HG02981 (cell line): ENCODE measurements around the gene UBE2G1.
"Not testable (repeated sequence)": the region's sequence is repeated elsewhere in the genome, so short reads cannot be mapped to it uniquely, and the experiment has no call there.

ENCODE experiments used
- ATAC-seq: cut with Tn5 transposase; IDR thresholded peaks from one replicate; pipeline ENCODE4 v1.9.1; 2021; ENCODE audit warnings: mild to moderate bottlenecking, moderate library complexity; ENCODE audit not compliant: unreplicated experiment

Gene UBE2G1

DNA sequence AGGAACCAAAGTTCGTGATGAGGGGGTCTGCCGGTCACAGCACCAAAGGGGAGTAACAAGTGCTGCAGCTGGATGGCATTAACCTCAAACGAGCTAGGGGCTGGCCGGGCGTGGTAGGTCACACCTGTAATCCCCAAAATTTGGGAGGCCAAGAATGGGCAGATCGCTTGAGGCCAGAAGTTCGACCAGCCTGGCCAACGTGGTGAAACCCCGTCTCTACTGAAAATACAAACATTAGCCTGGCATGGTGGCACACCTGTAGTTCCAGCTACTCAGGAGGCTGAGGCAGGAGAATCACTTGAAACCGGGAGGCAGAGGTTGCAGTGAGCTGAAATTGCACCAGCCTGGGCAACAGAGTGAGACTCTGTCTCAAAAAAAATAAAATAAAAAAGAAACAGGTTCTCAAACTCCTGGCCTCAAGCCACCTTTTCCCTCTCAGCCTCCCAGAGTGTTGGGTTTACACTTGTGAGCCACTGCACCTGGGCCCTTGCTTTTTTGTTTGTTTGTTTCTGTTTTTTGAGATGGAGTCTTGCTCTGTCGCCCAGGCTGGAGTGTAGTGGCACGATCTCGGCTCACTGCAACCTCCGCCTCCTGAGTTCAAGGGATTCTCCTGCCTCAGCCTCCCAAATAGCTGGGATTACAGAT lies 9.4 kb upstream of the UBE2G1 start:
- not testable (repeated sequence) for ATAC-seq

DNA sequence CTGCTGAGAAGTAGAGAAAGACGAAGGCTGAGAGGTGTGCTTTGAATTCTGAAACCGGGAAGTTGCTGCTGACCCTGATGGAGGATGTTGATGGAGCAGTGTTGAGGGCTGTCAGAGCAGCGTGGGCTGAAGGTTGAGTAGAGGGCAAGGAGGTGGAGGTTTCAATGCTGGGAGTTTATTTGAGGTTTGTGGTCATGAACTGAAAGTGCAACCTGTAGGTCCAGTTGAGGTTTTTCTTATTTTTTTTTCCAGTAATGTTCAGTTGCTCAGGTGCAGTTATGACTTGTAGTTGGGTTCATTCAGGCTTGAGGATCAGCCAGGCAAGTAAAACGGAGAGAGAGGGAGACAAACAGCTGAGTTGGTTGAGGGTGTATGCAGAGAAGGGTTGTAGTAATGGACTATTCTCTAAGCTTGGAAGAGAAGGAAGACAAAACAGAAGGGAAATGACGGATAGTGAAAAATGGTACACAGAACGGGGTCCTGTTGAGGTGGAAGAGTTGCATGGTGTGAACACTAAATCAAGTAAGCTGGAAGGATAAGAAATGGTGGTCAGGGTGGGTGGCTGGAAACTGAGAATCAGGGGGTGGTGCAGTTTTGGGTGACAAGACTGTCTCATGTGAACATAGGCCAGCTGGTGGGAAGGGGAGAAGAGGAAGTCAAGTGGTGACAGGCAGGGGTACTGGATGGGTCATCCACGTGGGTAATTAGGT lies 8.7 kb upstream of the UBE2G1 start:
- ATAC-seq = peak; percentile 64

DNA sequence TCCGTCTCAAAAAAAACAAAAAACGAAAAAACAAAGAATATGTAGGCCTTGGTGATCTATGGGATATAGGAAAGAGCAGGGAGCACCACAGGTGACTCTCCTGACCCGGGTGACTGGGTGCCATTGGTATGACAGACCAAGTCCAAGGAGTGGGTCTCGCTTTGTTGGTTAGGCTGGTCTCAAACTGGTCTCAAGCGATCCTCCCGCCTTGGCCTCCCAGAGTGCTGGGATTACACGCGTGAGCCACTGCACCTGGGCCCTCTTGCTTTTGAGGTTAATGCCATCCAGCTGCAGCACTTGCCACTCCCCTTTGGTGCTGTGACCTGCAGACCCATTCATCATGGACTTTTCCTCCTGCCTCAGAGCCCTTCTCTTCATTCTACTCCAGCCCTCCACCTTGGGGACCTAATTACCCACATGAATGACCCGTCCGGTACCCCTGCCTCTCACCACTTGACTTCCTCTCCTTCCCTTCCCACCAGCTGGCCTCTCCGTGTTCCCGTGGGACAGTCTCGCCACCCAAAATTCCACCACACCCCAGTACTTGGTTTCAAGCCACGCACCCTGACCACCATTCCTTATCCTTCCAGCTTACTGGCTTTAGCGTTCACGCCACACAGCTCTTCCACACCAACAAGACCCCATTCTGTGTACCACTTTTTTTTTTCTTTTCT lies 3.2 kb upstream of the UBE2G1 start:
- no peak for ATAC-seq

DNA sequence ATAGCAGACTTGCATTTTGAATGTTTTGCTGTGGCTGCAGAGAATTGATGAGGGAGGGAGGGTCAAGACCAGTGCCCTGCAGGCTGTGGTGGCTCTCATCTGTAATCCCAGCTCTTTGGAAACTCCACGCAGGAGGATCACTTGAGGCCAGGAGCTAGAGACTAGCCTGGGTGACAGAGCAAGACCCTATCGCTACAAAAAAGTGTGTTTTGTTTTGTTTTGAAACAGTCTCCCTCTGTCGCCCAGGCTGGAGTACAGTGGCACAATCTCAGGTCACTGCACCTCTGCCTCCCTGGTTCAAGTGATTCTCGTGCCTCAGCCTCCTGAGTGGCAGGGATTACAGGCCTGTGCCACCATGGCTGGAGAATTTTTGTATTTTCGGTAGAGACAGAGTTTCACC lies 1.9 kb upstream of the UBE2G1 start:
- no peak for ATAC-seq

DNA sequence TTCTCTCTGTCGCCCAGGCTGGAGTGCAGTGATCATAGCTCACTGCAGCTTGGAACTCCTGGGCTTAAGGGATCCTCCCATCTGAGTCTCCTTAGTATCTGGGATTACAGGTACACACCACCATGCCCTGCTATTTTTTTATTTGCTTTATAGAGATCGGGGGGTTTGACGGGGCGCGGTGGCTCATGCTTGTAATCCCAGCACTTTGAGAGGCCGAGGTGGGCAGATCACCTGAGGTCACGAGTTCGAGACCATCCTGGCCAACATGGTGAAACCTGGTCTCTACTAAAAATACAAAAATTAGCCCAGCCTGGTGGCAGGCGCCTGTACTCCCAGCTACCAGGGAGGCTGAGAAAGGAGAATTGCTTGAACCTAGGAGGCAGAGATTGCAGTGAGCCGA lies 702 bp upstream of the UBE2G1 start:
- ATAC-seq = not testable (repeated sequence)

DNA sequence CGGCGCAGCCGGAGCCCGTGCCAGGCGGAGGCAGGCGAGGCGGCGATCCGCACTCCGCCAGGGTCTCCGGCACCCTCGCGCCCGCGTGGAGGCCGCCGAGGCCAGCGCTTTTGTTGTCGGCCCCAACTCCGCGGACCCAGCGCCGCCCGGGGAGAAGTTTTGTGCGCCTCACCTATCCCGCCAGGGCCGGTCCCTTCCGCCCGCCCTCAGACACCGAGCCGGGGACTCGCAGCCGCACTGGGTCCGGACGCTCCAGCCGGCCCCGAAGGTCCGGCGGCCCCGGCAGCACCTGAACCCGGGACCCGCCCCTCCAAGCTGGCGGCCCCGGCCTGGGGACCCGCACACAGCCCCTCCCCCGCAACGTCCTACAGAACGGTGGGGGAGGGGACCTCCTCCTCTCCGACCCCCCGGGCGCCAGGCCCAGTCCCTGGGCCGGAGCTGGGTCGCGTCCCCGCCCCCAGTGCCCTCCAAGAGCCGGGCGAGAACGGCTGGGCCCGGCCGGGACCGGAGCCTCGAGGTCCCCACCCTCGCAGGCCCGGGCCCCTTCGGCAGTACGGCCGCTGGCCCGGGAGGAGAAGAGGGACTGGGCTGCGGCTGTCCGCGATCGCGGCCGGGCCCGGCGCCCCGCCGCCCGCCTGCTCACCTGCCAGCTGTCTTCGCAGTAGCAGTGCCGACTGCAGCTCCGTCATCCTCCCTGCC lies 698 bp downstream of the UBE2G1 start:
- ATAC-seq = peak; percentile 14

DNA sequence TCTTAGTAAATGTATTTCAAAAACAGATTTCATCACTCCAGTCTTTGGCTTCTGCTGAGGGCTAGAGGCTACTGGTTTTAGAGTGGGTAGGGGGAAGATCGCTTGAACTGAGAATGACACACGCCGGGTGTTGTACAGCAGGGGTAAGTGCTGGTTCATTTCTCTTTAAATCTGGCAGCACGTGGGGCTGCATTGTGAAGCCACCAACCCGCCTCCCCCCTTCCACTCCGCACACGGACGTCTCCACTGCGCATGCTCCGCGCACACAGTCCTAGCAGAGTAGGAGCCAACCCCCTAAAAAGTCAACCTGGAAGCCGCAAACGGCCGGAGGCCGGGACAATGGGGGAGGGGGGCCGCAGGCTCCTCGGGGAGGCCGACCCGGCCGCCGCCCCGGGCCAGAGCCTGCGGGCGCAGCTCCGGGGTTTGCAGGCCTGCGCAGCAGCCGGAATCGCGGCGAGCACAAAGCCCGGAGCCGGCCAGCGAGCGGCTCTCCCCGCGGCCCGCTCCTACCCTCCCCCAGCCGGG lies 1.3 kb downstream of the UBE2G1 start:
- ATAC-seq = peak; percentile 43

DNA sequence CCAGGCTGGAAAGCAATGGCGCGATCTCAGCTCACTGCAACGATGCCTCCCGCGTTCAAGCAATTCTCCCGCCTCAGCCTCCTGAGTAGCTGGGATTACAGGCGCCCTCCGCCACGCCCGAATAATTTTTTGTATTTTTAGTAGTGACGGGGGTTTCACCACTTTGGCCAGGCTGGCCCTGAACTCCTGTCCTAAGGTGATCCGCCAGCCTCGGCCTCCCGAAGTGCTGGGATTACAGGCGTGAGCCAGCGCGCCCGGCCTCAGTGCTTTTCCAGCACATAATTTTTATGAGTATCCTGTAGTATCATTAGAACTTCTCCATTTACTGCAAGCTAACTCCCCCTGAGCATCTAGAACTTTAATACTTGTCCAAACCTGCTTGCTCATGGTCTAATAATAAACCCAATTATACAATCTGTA lies 1.8 kb downstream of the UBE2G1 start:
- ATAC-seq = no peak

DNA sequence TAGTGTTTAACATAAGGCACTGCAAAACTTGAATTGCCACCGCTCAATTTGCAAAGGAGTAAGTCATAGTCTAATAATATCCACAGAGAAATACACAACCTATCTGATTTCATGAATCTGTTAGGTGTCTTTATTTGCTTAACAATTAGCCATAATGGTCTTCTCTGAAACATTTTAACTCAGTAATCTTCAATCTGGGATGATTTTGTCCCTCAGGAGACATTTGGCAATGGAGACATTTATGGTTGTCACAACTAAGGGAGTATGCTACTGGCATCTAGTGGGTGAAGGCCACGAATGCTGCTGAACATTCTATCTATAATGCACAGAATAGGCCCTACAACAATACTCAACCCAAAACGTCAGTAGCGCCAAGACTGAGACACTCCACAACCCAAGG lies 4.3 kb downstream of the UBE2G1 start:
- no peak for ATAC-seq

DNA sequence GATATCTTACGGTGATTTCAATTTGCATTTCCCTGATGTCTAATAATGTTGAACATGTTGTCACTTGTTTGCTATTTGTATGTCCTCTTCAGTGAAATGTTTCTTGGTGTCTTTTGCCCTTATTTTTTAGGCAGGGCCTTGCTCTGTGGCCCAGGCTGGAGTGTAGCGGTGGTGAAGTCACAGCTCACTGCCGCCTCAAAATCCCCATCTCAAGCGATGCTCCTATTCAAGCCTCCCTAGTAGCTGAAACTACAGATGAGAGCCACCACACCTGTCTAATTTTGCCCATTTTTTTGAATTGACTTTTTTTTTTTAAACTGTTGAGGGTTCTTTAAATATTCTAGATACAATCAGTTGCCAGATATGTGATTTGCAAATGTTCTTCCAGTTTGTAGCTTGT lies 8.3 kb downstream of the UBE2G1 start:
- no peak for ATAC-seq

DNA sequence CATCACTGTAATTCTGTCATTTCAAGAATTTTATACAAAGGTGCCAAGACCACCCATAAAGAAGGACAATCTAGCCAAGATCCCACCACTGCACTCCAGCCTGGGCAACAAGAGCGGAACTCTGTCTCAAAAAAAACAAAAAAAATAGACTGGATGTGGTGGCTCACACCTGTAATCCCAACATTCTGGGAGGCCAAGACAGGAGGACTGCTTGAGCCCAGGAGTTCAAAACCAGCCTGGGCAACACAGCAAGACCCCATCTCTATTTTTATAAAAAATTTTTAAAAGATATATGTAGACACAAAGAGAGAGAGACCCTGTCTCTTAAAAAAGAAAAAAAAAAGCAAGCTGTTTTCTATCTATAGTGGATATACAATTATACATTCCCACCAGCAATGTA lies 8.8 kb downstream of the UBE2G1 start:
- no peak for ATAC-seq

DNA sequence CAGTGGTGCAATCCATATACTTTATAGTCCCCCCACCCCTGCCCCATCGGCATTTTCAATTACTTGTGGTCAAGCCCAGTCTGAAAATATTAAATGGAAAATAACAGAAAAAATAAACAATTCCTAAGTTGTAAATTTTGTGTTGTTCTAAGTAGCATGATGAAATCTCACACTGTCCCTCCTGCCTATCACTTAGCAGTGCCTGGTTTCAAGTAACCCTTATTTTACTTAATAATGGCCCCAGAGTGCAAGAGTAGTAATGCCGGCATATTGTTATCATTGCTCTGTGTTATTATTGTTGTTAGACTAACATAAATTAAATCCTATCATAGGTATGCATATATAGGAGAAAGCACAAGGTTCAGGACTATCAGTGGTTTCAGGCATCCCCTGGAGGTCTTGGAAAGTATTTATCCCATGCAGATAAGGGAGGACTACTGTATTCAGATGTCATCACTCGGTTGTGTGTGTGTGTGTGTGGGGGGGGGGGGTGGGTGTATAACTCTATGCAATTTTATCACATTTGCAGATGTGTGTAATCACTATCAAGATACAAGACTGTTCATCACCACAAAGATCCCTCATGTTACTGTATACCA lies 9.3 kb downstream of the UBE2G1 start:
- no peak for ATAC-seq

DNA sequence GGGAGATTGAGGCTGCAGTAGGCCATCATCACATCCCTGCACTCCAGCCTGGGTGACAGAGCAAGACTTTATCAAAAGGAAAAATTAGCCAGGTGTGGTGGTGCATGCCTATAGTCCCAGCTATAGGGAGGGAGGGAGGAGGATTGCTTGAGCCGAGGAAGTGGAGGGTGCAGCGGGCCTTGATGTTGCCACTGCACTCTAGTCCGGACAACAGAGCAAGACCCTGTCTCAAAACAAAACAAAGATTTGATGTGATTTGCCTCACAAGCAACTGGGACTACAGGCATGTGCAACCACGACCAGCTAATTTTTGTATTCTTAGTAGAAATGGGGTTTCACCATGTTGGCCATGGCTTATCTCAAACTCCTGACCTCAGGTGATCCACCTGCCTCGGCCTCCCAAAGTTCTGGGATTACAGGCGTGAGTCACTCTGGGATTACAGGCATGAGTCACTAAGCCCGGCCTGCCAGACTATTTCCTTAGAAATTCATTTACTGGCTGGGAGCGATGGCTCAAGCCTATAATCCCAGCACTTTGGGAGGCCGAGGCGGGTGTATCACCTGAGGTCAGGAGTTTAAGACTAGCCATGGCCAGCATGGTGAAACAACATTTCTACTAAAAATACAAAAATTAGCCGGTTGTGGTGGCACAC lies 11.5 kb downstream of the UBE2G1 start:
- ATAC-seq = no peak

DNA sequence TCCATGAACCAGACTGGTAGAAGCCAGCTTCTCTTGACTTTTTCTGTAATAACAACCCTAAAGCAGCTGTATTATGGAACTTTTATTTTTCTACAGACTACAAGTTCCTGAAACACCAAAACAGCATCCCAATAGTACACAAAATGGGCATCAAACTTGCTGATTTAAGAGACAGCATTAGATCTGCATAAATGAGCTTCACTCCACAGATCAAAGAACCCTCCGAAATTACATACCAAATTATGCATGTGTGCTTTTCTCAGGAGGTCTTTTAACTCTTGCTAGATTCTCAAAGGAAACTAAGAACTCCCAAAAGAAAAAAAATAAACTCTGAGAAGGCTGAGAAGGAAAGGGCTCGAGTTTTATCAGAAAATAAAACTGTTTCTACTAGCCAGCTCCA lies 12.3 kb downstream of the UBE2G1 start:
- no peak for ATAC-seq

DNA sequence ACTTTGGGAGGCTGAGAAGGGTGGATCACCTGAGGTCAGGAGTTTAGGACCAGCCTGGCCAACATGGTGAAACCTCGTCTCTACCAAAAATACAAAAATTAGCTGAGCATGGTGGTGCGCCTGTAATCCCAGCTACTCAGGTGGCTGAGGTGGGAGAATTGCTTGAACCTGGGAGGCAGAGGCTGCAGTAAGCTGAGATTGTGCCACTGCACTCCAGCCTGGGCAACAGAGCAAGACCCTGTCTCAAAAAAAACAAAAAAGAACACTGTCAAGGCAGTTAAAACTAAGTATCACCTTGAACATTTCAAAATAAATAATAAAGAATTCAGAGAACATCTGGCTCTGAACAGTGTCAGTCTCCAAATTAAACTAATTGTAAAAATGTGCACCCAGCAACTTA lies 16.3 kb downstream of the UBE2G1 start:
- not testable (repeated sequence) for ATAC-seq

DNA sequence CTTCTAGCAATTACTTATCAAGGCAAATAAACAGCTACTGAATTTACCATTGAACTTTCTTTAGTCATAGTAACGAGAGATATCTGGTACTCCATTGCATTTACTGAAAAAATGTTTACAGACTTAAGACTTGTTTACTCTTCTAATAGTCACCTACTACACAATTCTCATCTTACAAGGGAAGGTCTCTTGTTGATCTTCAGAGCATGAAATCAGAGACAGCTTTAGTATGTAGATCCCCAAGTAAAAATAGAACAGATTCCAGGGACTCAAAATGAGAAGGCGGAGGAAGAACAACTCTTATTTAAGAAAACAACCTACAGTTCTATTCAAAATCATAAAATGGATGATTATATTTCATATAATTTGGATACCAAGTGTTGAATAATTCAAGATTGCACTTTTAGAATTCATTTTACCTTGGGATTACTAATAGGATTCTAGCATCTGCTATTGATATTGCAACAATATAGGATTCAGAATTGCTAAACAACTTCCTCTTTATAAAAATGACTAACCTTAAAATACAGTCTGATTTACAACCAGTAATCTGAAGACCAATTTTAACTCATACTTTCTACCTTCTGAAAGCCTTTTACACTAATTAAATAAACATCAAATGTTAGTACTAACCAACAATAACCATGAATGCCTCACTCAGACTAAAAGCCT lies 20.8 kb downstream of the UBE2G1 start:
- ATAC-seq = no peak

DNA sequence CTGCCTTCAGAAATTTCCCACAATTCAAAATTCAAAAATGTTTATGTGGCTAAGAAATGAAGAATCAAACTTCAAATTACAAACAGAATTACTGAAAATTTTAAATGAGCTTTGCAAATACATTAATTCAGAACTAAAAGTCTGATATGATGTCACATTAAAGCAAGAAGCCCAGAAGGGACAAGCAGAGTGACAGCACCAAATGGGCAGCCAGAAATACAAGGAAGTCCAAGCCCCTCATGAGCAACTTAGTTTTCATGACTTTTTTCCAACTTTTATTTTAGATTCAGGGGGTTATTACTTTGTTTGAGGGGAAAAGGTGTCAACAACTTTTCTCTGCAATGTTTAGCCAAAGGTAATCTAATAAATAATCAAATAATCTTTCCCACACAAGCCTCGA lies 21.5 kb downstream of the UBE2G1 start:
- ATAC-seq = no peak

DNA sequence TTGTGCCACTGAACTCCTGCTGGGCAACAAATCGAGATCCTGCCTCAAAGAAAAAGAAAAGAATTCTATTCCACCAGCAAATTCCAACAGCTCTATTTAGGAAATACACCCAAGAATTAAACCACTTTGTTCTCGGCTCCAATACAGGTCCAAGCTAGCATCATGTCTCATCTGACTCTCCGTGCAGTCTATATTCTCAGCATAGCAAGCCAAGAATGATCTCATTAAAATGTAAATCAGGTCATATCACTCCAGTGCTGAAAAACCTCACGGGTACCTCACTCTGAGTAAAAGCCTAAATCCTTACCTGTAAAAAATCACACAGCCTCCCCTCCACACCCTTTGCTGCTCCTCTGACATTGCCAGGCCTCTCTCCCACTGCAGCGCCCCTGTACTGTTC lies 23.9 kb downstream of the UBE2G1 start:
- ATAC-seq = no peak

DNA sequence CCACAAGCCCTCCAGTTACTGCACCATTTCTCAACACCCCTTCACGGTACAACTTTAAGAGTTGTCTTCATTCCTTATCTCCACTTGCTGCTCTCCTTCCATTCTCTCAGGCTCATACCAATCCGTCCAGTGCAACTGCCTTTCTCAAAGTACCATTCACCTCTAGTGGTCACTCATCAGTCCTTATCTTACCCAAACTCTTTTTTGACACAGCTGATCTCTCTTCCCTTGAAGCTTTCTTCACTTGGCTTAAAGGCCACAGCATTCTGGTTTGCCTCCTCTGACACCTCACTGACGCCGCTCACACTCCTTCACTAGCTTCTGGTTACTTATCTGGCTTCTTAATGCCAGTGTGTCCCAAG lies 24.9 kb downstream of the UBE2G1 start:
- ATAC-seq = no peak
